ENCODE measurements around the gene POLR1A.

POLR1A gene

DNA sequence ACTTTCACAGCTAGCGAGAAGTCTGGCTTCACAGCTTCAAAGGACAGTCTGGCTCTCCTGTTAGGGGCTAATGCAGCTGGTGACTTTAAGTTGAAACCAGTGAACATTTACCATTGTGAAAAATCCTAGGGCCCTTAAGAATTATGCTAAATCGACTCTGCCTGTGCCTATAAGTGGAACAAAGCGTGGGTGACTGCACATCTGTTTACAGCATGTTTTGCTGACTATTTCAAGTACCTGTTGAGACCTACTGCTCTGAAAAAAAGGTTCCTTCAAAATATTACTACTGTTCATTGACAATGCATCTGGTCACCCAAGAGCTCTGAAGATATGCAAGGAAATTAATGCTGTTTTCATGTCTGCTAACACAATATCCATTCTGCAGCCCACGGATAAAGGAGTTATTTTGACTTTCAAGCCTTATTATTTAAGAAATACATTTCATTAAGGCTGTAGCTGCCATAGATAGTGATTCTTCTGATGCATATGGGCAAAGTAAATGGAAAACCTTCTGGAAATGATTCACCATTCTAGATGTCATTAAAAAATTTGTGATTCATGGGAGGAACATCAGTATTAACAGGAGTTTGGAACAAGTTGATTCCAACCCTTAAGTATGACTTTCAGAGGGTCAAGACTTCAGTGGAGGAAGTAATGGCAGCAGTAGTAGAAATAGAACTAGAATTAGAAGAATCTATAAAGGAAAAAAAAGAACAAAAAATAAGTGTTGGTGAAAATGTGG lies 48.9 kb downstream of the POLR1A start:
- DNase-seq = no peak

DNA sequence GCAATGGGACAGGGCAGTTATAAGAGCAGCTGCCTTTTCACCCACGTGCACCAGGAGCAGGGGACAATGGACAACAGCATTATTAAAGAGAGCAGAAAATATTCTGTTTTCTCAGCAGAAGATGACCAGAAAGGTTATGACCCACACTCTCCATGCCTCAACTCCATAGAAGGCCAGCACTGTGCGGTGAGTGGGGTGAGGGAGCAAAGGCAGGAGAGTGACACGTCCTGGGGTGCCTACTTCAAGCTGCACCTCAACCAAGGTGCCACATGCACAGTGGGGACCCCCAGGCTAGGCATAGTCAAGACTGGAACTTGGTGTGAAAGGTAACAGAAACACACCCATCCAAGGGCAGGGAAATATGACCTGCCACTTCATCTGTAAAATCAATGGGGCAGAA lies 50.4 kb downstream of the POLR1A start:
- DNase-seq = no peak

DNA sequence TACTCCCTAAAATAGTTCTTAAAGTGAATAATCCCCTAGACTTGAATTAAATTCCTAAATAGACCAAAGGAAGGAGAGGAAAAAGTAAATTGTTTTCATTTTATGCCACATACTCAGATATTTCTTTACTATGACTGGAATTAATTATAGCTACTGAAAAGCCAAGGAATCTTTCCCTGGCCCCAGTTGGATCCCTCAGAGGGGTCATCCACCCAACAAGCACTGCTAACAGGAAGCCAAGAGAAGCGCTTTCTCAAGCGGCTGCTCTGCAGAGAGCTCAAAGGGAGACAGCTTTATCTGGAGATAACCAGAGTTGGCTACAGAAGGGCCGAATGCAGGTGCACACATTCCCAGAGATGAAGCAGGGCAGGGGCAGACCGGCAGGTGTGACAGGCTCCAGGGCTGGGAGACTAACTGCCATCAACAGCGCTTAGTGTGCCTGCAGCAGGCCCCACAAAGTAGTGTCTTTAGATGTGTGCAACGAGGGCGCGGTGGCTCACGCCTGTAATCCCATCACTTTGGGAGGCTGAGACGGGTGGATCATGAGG lies 51.1 kb downstream of the POLR1A start:
- DNase-seq = no peak

DNA sequence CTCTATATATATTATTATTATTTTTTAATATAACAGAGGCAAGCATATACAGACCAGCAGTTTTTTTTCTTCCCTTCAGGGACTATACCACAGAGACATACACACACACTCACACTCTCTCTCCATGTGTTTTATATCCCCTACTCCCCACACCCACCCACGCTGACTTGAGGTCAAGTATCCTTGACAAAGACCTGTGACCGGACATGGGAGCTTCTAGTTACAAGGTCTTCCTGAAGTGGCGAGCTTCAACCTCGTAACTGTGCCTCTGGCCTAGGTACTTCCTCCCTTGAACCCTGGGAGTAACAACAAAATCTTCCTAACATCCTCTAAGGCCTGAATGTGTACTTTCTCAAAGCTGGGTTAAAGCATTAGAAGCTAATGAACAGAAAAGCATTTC lies 52.5 kb downstream of the POLR1A start:
- no peak for DNase-seq

DNA sequence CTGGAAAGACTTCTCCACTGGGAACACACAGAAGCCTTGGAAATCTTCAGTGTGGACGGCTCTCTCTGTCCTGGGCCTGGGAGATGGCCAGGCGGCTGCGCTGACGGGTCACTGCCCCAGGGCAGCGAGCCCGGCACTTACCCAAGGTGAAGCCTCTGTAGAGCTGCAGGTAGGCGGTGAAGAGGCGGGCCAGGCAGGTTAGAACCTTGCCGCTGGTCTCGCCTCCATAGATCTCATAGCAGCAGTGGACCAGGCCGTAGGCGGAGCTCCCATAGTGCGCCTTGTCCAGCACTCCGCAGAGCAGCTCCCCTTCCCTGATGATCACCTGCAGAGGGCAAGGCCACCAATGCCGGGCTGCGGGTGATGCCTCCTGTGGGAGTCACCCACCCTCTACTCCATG lies 53.0 kb downstream of the POLR1A start:
- no peak for DNase-seq

DNA sequence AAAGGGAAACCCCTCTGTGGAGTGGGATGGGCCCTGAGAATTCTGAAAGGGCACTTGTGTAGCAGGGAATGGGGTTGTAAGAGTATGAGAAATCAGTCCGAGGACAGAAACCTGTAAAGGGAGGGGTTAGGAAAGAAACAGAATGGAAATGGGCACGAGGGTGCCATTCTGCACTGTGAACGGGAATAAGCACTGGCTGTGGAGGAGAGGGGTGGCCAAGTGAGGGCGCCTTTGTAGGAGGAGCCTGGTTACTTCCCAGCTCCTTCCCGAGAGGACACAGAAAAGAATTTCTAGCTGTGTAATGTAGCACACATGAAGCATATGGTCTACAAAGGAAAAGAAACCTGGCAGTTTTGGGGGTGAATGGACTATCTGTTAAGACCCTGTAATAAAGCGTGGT lies 53.4 kb downstream of the POLR1A start:
- no peak for DNase-seq

DNA sequence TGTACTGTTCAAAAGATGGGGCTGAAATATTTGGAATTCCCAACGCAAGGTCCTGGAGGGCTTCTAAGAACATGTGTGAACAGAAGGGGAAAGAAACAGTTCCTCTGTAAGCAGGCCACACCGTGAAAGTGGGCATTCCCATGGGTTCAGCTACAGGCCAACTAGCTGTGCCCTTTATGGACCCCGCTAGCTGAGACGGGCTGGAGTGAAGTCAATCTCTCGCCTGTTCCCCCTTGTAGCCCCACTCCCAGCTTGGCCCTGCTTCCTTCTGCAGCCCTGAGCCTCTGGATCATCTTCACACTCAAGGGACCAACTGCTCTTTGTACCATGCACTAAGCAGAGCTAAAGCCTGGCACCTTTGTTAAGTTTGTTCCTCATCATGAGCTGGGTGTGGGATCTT lies 55.4 kb downstream of the POLR1A start:
- no peak for DNase-seq

DNA sequence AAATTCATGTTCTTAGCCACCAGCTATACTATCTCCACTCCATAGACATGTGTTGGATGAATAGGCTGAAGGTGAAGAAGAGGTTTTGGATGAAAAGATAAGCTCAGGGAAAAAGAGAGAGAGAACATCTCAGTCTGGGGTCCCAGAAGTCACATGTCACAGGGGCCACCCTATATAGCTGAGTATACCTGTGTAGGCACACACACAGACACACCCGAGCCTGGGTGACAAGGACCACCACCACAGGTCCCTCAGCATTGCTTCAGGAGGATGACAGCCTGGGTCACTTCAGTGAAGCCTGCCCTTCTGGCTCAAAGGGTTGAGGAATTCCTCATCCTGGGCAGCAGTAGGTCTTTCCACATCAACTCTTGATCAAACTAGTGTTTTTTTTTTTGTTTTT lies 56.2 kb downstream of the POLR1A start:
- no peak for DNase-seq

DNA sequence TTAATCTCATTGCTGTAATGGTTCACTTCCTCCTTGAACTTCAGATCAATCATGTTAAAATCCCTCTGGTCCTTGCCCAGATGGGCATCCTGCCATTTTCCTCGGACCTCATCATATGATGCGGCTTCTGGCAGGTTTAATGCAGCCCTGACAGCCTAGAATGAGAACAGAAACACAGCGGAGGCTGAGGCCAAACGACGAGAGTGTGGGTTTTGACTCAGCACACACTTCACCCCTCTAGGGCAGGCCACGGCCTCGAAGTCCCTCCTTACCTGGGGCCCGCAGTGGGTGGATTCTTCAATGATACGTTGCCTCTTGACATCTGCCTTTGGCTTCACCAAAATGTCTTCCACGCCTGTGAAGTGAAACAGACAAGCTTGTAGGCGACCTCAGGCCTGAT lies 56.8 kb downstream of the POLR1A start:
- no peak for DNase-seq

DNA sequence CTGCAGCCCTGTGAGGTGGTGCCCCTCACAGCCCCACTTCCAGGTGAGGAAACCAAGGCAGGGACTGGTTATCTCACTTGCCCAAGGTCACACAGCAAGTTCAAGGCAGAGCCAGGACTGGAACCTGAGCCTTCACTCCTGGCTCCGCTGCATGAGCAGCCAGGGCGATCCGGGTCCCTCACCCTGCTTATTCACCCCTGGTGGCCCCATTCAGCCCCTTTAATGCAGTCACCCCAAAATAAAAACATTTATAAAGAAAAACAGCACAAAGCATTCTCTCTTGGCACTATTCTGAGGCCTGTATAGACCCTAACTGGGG lies 57.3 kb downstream of the POLR1A start:
- DNase-seq = no peak

DNA sequence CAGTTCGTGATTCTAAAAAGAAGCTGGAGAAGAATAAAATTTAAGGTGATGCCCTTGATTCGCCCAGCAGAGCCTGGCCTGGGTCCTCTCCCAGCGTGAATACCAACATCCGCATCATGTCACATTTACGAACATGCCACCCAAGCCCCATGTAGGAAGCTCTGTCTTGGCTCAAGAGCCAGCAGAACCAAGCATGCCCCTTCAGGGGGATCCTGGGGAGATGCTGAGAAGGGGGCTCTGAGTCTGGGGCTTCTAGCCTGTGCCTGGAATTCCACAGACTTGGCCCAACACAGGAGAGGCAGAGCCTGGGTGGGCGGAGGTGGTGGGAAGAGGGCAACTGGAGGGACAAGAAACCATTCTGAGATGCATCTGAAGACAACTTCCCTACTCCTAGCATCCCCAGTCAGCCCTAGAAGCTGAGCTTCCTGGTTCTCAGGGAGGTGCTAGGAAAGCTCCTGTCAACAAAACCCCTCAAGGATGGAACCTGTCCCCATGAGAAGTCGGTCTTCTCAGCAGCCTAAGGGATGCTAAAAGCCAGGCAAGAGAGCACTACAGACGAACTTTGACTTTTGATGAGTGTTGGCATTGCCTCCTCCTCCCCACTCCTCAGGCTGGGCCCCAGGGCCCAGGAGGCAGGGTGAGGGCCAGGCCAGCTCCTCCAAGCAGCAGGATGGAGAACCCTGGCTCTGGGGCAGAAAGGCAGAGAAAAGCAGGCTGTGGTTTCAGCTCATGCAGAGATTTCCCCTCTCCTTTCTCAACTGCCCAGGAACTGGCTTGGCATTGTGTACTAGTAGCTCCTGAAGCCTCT lies 57.9 kb downstream of the POLR1A start:
- no peak for DNase-seq

DNA sequence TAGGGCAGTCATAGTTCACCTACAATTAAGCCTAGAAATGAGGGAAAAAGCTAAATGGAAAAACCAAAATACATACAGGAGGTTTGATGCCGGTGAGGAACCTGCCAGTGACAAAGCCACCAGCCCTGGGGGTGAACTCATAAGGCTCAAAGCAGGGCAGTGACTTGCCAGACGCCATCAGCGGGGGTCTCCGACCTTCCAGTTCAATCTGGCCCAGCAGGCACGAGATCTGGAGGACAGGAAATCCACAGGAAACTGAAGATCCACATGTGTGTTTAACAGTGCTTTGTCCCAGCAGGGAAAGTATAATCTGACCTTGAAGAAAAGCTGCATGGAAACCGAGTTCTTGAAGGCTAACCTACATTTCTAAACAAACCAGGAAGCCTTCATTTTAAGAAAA lies 60.1 kb downstream of the POLR1A start:
- no peak for DNase-seq

DNA sequence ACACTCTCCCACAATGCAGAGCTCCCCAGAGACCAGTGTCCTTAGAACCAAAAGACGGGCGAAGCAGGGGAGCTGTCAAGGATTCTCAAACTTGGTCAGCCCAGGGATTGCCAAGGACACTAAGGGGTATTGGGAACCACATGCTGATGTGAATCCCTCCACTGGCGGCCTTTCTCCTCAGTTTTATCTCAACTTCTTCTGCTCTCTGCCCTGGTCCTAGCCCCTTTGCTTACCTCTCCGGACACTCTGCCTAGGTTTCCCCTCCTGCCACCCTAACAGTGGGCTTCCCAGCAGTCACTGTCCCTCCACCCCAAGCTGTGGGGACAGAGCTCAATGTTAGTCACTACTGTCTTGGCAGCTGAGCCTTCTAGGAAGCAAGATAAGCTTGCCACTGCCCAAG lies 61.1 kb downstream of the POLR1A start:
- no peak for DNase-seq

DNA sequence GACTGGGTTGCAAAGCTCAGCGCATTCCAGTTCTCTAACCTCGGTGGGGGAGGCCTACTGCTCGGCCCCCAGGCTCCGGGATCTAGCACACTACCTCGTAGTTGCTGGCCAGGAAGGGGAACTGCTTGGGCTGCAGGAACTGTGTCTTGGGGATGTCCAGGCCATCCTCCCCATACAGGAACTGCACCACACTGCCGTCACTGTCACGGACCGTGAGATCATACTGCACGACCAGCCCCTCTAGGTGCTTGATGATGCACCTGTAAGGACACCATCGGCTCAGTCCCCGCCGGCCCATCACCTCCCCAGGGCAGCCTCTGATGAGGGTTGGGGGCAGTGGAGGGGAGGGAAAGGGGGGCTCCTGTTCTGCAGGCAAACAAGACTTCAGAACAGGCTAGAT lies 61.6 kb downstream of the POLR1A start:
- DNase-seq = no peak

DNA sequence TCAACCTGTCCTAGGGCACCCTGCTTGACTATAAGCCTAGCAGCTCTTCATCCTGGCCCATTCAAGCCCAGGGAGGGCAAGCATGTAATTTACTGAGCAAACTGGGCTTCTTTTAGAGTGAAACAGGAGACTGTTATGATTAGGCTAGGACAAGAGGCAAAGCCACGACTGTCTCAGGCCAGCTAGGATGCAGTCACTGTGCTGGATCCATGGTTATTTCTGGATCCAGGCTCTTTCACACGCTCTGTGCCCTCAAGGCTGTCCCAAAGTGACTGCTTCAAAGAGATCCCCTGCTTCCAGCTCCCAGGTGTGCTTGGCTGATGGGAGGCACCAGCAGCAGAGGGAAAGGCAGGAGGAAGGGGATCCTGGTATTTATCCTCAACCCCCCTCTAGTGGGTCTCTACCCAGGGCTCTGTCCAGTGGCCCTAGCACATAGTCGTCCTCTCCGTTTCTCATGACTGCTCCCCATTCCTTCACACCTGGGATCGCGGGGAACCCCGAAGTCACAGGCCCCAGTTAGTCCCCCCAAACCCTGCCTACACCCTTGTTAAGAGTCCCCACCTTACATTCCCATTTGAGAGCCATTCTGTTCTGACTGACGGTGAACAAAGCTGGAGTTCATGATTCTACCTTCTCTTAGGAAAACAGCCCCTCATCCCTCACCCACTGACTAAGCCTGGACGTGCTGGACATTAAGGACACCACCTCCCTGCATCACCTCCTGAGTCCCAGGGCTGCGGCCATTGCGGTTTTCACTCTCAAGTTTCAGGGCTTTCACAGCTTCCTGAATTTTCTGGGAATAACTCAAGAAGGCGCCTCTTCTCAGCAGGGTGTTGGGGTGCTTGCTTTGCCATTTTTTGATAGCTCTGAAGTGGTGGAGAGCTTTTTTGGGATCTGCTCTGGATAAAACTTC lies 63.2 kb downstream of the POLR1A start:
- DNase-seq = no peak

DNA sequence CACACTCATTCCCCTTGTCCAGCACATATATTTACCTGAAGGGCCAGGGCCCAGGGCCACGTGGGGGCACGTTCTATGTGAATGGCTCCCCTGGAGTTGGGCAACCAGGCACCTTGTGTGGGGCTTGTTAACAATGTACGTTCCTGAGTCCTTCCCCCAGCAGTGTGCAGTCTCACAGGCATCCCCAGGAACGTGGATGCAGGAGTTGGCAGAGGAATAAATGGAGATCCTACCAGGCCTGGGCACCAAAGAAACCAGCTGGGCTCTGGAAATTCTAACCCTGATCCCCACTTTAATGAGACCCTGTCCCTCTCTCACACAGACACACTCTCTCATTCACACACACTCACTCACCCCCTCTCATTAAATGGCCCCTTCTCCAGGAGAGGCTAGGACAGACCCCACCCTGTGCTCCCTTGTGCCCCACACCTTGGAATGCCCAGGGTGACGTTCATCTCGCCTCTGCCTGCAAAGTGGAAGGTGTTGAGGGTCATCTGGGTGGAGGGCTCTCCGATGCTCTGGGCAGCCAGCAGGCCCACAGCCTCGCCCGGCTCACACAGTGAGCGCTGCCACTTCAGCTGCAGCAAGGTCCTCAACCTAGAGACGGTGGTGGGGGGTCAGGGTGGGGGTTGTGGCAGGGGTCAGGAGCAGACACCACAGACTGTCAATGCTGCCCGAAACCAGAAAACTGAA lies 65.6 kb downstream of the POLR1A start:
- no peak for DNase-seq

DNA sequence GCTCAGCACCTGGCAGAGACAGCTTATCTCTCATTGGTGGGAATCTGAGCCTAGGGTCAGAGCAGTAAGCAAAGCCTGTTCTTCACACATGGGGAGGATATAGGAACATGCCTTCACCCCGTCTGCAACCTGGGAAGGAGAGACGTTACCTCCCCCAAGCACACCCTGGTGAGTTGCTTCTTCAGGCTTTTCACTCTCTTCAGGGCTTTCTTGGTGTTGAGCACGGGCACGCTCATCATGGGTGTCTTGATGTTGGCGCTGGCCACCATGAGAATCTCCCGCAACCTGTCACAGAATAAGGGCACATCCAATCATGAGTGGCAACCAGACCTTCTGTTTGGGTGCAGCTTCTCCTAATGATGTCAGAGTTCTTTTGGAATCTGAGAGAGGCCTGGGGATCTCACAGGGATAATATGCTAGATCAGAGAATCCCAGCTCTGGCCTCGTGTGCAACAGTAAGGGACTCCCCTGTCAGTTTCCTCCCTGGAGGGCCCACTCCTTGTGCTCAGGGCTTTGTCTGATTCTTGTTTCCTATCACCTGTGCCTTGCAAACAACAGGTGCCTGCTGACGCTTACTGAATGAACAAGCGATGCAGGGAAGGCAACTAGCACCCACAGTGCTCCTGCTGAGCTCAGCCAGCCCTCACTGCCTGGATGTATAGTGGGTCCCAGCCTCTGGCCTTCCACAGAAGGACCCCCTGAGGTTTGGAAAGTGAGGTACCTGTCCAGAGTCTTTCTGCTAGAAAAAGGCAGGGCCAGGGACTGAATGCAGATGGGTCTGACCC lies 66.3 kb downstream of the POLR1A start:
- DNase-seq = no peak

DNA sequence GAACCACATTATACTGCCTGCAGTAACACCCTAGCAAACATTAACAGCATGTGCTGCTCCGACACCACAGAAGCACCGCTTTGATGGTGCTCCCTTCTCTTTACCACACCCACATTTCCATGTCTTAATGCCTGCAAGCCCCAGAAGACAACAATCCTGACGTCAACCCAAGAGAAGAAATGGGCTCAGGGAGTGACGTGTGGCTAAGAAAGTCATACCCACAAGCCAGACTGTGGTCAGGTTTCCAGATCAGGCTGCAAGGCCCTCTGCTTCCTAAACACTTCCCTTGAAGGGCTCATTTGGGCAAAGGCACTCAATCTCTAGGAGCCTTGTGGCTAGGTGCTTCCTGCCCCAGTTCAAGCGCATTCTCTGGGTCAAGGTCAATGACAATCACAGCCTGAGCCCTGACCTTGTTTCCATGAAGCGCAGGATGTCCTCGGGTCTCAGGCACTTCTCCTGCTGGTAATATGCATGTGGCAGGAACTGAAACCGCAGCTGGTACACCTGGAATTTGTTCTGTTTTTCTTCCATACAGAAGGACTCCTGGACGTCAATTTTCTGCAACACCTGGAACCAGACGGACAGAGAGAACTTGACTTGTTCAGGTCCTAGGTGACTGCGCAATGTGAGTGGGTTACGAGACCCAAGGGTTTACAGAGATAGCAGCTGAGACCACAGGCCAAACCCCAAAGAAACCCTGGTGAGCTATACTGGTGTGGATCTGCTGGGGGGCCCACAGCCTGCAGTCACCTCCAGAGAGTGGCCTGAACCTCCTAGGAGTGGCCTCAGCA lies 67.2 kb downstream of the POLR1A start:
- peak; percentile 52 to 55 for DNase-seq

DNA sequence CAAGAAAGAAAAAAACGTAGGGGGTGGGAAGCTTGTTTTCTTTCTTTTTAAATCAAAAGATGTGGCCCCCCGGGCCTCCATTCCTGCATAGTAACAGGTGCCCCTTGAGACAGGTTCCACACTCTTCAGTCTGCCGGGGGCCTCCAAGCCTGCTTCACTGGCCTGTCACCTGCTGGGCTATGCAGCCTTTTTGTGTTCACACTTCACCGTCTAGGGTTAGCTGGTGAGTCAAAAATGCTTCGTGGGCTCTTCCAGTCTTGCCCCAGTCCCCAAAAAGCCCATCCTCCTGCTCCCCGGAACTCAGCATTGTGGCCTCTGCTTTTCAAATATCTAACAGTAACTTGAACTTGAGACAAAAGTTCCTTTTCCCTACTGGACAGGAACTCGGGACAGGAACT lies 67.9 kb downstream of the POLR1A start:
- no peak for DNase-seq

DNA sequence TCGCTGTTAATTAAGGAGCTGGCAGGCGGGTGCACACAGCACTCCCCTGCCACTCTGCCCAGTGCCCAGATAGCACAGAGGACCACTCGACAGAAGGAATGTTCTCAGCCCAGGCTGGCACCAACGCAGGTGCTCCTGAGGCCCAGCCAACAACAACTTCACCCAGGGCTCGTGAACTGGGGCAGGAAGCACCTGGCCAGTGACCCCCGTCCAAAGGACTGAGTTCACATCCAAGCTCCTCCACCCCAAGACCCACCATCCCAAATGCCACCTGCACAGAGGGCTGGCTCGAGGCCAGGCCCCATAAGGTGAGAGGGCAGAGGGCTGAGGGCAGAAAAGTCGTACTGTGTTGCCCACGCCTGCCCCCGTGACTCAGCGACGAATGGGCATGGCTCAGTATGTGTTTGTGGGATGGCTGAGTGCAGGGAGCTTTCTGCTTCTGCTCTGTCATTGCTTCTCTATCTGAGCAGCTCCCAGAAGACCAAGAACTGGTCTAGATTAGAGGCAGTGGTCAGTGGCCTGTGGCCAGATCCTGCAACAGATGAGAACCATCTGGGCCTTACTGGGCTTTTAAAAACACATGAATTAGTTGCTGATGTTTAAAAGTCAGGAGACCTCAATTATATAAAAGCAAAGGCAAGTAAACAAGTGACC lies 68.4 kb downstream of the POLR1A start:
- peak; percentile 39 to 48 for DNase-seq

Data from activated CD4-positive, alpha-beta T cell treated with anti-CD3 and anti-CD28 coated beads, Interleukin-2, amount 50 U/mL, for 4 hours (primary cell).